ENCODE results near the gene MRPL40.
"Not testable (repeated sequence)": the region's sequence is repeated elsewhere in the genome, so short reads cannot be mapped to it uniquely, and the experiment has no call there.

The MRPL40 gene

DNA sequence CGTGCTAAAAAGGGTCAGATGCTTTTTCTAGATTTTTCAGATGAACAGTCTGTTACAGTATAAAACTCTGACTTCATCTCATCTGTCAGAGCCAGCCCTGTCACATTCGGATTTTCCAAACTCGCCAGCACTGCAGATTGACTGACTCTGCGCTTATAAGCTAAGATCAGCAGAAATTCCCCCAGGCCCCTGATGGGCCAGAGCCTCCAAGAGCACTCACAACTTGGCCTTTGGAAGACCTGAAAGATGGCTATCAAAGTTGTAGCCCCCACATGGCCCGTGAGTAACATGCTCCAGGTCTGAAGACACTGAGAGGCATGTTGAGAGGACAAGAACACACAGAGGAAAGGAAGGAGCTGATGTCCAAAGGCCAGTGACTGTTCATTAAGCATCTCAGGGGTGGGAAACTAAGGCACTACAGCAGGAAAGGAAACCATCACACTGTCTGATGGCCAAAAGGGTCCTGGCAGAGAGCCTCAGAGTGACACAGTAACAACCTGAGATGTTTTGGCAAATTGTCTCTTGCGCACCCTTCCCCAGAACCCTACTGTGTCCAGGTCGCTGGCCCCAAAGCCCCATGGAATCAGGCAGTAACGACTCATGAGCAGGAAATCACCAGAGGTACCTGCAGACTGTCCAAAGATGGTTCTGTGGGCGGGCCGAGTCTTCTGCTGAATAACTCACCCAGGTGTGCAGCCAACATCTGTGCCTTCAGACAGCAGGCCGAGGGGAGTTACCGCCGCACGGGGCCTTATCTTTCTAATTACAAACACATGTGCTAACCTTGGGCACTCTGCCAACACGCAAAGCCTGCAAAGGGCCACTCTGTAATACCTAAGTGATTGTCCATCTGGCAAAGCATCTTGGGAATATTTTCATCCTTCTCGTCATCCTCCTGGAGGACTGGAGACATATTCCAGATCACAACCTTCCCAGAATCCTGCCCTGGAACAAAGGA is 24.4 kb upstream of the MRPL40 start:
- no peak for DNase-seq

DNA sequence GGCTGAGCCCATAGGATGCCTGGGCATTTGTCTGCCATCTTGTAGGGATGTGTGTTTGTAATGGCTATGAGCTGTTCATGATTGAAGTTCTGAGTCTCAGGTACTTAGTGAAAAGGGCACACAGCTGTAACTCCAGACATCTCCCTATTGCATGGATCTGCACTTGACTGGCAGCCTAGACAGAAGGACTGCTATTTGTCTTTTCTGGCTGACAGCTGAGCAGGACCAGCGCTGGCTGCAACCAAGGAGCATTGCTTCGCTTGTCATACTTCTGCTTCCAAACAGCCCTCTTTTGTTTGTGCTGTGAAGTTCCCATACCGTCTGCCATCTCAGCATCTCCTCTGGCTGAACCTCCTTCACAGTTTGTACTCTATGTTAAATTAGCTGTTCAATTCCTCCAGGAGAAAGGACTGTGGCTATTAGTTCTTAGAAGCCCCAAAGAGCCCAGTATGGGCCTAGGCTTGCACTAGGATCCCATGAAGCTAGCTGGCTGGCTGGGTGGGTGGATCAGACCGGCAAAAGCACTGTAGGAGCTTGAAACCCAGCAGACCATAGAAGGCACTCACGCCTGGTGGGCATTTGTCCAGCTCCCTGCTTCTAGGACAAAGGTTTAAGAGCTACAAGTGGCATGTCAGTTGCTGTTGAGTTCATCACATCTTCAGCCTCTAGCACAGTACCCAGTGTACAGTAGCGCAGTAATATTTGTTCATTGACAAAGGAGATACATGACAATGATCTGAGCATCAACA is 21.2 kb upstream of the MRPL40 start:
- no peak for DNase-seq

DNA sequence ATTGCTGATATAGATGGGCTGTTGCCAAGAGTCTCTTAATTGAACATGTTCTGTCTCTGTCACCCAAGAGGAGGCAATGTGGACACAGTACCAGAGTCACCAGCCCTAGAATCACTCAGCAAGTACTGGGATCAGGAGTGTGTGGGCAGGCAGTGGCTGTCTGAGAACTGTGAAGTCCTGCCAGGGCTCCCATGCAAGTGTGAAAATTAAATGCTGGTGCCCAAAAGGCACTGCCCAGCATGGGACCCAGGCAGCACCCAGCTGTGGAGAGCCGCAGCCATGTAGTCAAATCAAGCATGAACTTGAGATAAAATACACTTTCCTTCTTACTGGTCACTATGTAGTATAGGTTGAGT is 20.7 kb upstream of the MRPL40 start:
- DNase-seq: no peak

DNA sequence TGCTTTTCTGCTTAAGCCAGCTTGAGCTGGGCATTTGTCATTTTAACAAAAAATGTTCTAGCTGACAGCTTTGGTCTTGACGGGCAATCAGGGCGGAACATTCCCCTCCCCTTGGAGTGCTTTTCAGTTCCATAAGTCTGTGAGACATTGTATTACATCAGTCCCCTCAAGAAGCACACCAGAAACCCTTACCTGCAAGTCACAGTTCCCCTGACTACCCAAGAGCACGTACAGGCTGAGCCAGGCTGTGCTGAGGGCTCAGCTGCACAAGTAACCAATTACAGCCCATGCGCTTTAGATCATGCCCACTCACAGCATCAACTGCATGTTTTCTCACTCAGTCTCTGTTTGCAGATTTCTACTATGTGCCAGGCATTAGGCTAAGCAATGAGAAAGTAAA is 19.9 kb upstream of the MRPL40 start:
- no peak for DNase-seq

DNA sequence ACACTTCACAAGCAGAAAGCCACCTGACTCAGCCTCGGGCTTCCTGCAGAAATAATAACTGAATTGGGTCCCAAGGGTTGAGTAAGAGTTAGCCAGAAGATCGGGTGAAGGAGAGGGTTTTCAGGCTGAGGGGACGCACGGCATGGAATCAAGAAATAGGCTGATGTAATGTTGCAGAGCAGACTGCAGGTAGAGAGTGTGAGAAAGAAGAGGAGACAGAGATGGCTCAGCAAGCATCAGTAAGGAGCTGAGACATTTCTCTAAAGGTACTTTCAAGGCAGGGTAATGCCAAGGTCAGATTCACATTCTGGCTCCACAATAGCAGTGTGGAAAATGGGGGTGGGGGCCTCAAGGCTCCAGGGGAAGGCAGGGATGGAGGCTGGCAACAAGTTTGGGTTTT is 19.4 kb upstream of the MRPL40 start:
- DNase-seq: no peak

DNA sequence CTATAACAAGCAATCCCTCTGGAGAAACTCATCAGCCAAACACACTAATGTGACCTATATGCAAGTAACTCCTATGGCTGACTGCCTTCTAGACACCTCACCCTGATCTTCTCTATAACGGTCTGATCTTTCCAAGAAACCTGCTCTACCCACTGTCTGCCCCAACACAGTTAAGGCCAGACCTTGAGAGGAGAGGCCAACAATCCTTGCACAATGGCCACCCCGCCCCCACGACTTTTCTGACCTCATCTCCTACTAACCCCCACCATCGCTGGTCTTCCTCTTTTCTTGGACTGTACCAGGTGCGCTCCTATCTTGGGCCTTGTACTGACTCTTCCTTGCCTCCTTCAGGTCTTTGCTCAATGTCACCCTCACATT is 13.3 kb upstream of the MRPL40 start:
- peak; percentile 48 to 50 for DNase-seq

DNA sequence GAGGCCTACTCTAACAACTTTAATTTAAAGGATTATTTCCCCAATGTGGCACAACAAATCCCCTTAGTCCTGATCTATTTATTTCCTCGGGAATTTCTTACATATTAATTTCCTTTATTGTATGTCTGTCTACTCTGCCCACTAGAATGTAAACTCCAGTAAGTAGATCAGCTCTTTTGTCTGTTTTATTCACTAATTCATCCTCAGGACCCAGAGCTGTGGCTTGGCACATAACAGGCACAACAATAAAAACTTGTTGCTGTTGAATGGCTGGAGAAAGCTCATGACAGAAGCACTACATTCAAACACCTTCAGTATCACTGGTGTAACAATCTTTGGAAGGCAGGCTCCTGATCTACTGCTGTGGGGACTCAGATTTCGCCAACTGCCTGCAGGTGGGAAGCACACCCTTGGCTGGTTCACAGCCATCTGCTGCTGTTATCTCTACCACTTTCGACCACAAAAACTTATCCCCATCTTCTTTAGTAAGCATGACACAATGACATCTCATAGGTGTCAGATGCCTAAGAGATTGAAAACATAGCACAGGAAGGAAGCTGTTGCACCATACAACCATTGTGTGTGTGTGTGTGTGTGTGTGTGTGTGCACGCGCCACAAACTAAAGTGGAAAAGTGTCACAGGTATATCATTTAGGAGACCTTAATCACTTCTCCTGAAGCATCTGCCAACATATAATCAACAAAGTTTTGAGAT is 12.7 kb upstream of the MRPL40 start:
- DNase-seq: no peak

DNA sequence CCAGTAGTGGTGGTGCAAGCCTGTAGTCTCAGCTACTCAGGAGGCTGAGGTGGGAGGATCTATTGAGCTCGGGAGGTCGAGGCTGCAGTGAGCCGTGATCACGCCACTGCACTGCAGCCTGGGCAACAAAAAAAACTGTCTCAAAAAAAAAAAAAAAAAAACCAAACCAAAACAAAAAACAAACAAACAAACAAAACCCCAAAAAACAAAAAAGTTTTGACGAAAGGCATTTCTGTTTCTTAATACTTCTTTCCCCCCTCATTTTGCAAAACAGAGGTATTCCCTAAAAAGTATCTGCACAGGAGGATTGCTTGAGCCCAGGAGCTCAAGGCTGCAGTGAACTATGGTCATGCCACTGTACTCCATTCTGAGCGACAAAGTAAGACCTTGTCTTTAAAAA is 12.0 kb upstream of the MRPL40 start:
- no peak for DNase-seq

DNA sequence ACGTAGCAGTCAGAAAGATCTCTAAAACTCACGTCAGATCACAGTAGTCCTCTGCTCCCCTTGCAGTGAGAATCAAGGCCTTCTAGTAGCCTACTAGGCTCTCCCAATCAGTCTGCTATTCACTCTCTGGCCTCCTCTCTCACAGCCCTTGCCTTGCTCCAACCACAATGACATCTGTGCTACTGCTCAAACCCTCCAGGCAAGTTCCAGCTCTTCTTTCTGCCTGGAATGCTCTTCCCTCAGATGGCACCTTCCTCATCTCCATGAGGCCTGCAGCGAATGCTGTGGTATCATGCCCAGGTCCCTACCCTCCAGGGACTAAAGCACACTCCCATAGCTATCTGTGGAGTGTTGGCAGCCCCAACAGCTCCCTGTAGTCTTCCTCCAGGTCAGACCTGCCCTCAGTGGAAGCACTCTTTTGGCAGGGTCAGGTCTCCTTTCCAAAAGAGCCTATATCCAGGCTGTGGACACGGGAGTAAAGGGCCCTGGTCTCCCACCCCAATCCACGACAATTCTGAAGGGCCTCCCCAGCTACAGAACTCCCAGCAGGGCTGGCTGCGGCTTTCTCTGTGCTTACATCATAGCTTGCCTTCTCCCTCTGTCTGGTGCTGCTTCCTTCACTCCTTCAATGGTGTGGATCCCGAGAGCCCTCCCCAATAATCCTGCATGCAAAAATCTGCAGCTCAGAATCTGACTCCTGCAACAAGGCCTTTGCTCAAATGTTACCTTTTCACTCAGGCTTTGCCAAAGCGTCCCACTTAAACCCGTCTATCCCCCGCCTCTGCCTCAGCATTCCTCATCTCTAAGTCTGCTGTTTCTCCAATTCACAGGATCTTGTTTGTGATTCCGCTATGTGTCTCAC is 9.7 kb upstream of the MRPL40 start:
- DNase-seq: no peak

DNA sequence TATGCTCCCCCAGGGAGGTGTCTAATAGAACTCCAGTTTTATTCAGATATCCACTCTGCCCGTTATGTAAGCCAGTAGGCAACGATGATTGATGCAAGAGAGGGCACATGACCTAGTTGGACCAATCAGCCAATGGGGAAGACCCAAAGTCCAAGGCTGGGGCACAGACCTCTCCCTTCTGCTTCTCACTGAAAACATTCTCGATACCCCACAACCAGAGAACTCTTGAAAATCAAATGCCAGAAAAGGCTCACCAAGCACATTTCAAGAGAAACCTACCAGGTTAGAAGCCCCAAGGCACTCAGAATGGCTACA is 8.2 kb upstream of the MRPL40 start:
- DNase-seq: peak in 1 of 2 donors; percentile 30

DNA sequence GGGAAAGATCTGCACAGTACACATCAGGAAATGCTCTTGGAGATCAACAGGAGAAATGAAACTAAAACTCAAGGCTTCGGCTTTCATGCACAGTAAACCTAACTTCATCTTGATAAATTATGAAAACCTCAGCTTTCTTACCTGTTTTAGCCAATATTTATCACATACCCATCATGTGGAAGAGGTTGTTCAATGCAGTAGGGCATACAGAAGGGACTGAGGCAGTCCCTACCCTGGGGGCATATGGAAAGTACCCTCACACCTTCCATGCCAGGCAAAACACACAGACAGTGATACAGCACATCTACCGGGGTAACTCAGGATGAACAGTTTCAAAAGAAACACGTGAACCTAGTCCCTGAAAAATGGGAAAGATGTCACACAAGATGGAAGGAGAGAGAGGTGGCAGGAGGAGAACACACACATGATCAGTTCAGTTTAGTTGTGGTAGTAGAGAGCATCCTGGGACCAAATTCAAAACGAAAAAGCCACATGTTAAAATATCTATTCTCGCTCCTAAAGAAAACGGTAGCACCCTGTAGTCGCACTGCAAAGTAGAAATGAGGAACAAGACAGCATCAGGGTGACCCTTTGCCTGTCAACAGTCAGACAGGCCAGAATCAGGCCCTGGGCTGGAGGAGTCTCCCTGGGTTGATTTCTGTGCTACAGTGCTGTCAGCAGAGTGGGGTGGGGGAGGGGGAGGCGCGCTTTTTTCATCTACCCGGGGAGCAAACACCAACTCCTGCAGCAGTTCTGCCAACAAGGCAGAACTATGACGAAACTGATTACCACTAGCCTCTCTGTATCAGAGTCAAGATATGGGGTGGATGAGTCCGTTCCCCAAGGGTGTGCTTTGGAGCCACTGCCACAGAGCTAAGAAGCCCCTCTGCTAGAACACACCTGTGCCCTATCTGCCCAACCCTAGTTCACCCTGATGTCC is 2.1 kb upstream of the MRPL40 start:
- DNase-seq: peak; percentile 44 to 48

DNA sequence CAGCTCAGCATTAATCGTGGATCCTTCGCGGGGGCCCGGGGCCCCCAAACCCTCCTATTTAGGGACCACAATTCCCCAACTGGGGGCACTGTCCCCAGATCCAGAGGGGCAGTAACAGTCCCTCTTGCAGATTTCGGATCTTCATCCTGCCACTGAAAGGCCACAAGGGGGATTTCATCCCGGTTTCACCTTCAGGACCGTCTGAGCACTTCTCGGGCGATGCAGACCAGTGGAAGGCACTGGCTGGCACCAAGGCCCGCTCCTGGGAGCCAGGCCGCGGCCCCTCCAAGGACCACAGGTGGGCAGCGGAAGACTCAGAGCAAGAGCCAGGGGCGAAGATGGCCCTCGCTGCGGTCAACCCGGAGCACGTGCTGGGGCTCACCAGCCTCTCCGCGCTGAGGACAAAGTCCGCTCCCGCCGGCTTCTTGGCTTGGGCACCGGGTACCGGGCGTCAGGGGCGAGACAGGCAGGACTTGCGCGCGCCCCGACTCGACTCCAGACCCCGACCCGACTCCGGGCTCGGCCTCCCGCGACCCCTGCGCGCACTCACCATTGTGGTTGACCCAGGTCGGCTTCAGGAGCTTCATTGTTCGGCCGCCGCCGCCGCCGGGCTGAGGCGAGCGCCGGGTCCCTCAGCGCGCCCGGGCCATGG is 1.3 kb upstream of the MRPL40 start:
- DNase-seq: no peak

DNA sequence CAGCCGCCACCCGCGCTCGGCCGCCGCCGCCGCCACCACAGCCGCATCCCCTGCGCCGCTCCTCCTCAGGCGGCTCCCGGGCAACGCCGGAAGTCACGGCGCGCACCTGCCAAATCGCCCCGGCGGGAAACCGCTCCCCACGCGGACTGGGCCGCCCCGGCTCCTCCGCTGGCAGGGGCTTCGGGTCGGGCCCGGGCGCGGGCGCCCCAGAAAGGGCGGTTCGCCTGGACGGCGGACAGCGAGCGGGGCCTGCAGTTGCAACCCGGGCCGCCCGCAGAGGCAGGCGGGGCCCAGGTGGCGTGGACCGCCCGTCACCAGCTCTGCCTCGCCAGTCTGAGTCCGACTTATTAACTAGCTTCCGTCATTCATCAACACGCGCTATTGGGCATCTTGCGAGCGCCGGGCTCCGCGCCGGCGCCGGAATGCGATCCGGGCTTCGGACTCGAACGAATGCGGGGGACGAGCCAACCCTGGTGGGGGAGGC is 654 bp upstream of the MRPL40 start, which contains the start of gene HIRA:
Gene HIRA (minus strand): TSS at position 85 of the 484 bp plus-strand sequence. CDS start 257 bp downstream, outside the sequence.
- peak; percentile 67 to 89 for DNase-seq

DNA sequence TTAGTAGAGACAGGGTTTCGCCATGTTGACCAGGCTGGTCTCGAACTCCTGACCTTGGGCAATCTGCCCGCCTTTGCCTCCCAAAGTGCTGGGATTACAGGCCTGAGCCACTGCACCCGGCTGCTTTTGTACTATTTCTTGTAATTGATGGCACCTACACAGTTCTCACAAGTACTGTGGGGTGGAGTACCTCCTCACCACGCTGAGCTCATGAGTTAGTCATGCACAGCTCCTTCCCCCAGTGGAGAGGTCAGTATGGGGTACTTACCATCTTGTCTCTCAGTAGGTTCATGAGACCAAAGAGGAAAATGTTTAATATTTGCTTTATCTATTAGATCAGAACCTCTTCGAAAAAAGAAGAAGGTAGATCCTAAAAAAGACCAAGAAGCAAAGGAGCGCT is 2.1 kb downstream of the MRPL40 start:
- DNase-seq: no peak

DNA sequence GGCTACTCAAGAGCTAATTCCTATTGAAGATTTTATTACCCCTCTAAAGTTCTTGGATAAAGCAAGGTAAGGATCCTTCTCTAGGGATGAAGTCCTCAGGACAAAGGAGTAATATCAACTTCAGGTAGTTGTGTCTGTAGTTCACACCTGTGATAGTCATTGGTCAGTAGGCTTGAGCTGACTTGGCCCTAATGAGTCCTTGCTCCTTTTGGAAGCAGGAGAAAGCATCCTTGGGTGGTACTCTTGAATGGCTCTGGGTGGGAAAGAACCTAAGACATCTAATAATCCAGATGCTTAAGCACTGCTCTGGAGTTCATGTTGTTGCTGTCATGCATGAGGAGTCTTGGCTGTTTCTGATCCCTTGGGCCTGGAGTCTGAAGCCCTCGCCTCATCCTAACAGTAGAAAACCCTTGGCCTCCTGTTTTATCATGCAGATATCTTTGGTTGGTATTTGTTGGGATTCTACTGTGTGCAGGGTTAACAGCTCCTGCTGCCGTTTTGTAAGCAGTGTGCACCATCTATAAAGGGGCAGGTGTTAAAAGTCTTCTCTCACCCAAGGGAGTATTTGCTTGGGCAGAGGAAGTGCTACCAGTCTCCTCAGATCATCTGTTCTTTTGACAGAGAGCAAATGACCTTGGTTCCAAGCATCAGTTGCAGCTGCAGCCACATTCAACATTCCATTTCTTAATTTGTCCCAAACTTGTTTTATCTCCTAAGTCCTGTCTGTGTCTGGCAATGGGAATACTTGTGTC is 2.7 kb downstream of the MRPL40 start:
- DNase-seq: no peak

DNA sequence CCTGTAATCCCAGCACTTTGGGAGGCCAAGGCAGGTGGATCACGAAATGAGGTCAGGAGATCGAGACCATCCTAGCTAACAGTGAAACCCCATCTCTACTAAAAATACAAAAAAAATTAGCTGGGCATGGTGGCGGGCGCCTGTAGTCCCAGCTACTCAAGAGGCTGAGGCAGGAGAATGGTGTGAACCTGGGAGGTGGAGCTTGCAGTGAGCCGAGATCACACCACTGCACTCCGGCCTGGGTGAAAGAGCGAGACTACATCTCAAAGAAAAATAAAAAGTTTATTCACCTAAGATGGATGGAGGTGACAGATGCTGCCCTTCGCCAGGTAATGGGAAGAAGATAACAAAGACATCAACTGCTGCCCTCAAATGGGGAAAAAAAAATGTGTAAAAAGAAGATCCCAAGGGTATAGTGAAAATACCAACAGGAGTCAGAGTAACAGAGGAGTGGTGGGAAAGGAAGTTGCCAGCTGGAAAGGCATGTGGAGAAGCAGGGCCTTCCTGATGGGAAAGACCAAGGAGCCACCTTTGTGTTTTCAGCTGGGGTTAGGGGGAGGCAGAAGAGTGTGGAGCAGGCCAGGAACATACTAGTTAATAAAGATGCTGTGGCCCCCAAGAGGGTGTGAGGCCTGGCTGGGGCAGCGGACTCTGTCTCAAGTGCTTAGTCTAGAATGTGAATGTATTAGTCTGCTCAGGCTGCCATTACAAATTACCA is 4.3 kb downstream of the MRPL40 start:
- not testable (repeated sequence) for DNase-seq

DNA sequence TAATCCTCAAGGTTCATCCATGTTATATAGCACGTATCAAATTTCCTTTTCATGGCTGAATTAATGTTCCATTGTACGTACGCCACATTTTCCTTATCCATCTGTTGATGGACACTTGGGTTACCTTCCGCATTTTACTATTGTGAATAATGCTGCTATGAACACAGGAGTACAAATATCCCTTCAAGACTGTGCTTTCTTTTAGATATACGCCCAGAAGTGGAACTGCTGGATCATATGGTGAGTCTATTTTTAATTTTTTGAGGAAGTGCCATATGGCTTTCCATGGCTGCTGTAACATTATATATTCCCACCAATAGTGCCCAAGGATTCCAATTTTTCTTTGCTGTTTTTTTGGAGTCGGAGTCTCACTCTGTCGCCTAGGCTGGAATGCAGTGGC is 6.0 kb downstream of the MRPL40 start:
- peak in 1 of 2 donors; percentile 25 for DNase-seq

DNA sequence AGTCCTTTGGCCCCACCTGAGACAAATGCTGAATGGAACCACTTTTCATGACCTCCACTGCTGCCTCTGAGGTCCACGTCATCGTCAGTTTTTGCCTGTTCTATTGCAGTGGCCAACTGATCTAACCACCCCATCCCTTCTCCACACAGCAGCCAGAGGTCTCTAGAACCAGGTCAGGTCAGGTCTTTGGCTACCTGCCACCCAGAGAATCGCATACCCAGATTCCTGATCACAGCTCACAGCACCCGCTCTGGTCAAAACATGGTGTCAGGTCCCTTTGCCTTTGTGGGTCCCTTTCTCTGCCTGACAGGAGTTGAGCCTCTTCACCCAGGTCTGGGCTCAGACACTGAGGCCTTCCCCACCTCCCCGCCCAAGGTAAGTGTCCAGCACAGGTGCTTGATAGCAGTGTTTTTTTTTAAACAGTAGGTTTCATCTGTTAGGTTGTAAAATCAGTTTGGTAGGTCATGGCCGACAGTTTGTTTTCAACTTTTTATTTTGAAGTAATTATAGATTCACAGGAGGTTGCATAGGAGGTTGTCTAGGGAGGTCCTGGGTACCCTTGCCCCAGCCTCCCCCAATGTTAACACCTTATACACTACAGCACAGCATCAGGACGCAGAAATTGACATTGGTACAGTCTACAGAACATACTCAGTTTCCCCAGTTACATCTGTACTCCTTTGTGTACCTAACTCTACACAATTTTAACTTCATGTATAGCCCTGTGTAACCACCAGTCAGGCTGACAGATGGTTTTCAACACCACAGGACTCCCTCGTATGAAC is 8.3 kb downstream of the MRPL40 start:
- DNase-seq: no peak

Measured in inflammatory macrophage treated with lipopolysaccharide for 1 hour (primary cell).